Measurements from ENCODE around the gene PTMA. TPM values are rescaled to one million over a fixed set of nuclear protein-coding genes. Genes with fewer than 3 reads are reported as not detected.

The PTMA gene
- total RNA-seq, 1 donor from 2014 or later, result 2,102 TPM

- H3K27me3 Mint-ChIP-seq (ENCODE audit: insufficient read depth, low read depth), result peaks cover 20% of the 10 kb centered on the region
- H3K4me3 Mint-ChIP-seq, result no peak overlapping the region
- H3K36me3 Mint-ChIP-seq, result no peaks in the 10 kb centered on the region
- peaks cover 43% of the 10 kb centered on the region for H3F3A ChIP-seq (ENCODE audit: low read depth)
- peak; percentile 2 for DNase-seq (ENCODE audit: low spot score)
- H3K4me2 ChIP-seq, result no peak overlapping the region
- H3K36me3 ChIP-seq, result no peaks in the 10 kb centered on the region
- H3K79me2 ChIP-seq (ENCODE audit: low read depth), result peaks cover 17% of the 10 kb centered on the region
- TF ChIP-seq EZH2 (IDR thresholded peaks at IDR 0.05) (no peak), EZH2phosphoT487 (IDR thresholded peaks at IDR 0.05) (no peak), CTCF (IDR thresholded peaks at IDR 0.05) (no peak)
- no peak overlapping the region for H3K27ac ChIP-seq
- H3K27me3 ChIP-seq, result no peaks in the 10 kb centered on the region
- H3K9ac ChIP-seq, result no peak overlapping the region
- peaks cover 32% of the 10 kb centered on the region for H3K4me1 ChIP-seq
- H2AFZ ChIP-seq (replicated peaks), result no peak overlapping the region
- H3K4me1 Mint-ChIP-seq, result peaks cover 51% of the 10 kb centered on the region
- no peaks in the 10 kb centered on the region for H3K9me3 ChIP-seq (ENCODE audit: low read depth)
- no peak overlapping the region for H3K4me3 ChIP-seq
- no peaks in the 10 kb centered on the region for H4K20me1 ChIP-seq (ENCODE audit: low read depth)
- H3K27ac Mint-ChIP-seq, result peak overlapping the region; percentile 79
- no peaks in the 10 kb centered on the region for H3K9me3 Mint-ChIP-seq
Observed at GRCh38 chr2:231684314-231685223, 23.8 kb upstream of the PTMA start.

- Mint-ChIP-seq H3K27ac (peak overlapping the region; percentile 79), H3K9me3 (no peaks in the 10 kb centered on the region), H3K4me1 (peaks cover 49% of the 10 kb centered on the region), H3K4me3 (peak overlapping the region; percentile 42), H3K36me3 (no peaks in the 10 kb centered on the region), H3K27me3 (ENCODE audit: insufficient read depth, low read depth) (peaks cover 17% of the 10 kb centered on the region)
- peak; percentile 62 for DNase-seq (ENCODE audit: low spot score)
- Histone ChIP-seq H3K4me2 (peak overlapping the region; percentile 25), H3K79me2 (ENCODE audit: low read depth) (peaks cover 17% of the 10 kb centered on the region), H3K27ac (no peak overlapping the region), H3K9ac (no peak overlapping the region), H3K4me1 (peaks cover 28% of the 10 kb centered on the region), H3K4me3 (no peak overlapping the region), H3K36me3 (no peaks in the 10 kb centered on the region), H3K27me3 (no peaks in the 10 kb centered on the region), H2AFZ (replicated peaks) (no peak overlapping the region), H3K9me3 (ENCODE audit: low read depth) (no peaks in the 10 kb centered on the region), H3F3A (ENCODE audit: low read depth) (peaks cover 33% of the 10 kb centered on the region), H4K20me1 (ENCODE audit: low read depth) (no peaks in the 10 kb centered on the region)
- TF ChIP-seq CTCF (IDR thresholded peaks at IDR 0.05) (peak; percentile 48), EZH2phosphoT487 (IDR thresholded peaks at IDR 0.05) (no peak)
Observed at GRCh38 chr2:231685349-231686191, 22.8 kb upstream of the PTMA start.

GRCh38 chr2:231686192-231687100 is 21.9 kb upstream of the PTMA start:
- Histone ChIP-seq H3K9me3 (ENCODE audit: low read depth) (no peaks in the 10 kb centered on the region), H4K20me1 (ENCODE audit: low read depth) (no peaks in the 10 kb centered on the region), H2AFZ (replicated peaks) (peak overlapping the region; percentile 68), H3K27ac (no peak overlapping the region), H3K4me2 (peak overlapping the region; percentile 78), H3K4me3 (peak overlapping the region; percentile 40), H3F3A (ENCODE audit: low read depth) (peaks cover 31% of the 10 kb centered on the region), H3K36me3 (no peaks in the 10 kb centered on the region), H3K79me2 (ENCODE audit: low read depth) (peaks cover 14% of the 10 kb centered on the region), H3K9ac (no peak overlapping the region), H3K4me1 (peaks cover 31% of the 10 kb centered on the region), H3K27me3 (no peaks in the 10 kb centered on the region)
- DNase-seq (ENCODE audit: low spot score), result peak; percentile 6
- TF ChIP-seq EZH2 (IDR thresholded peaks at IDR 0.05), result no peak
- TF ChIP-seq CTCF (IDR thresholded peaks at IDR 0.05), result no peak
- TF ChIP-seq EZH2phosphoT487 (IDR thresholded peaks at IDR 0.05), result no peak
- Mint-ChIP-seq H3K4me3 (peak overlapping the region; percentile 70), H3K27ac (peak overlapping the region; percentile 86), H3K27me3 (ENCODE audit: insufficient read depth, low read depth) (peaks cover 16% of the 10 kb centered on the region), H3K9me3 (no peaks in the 10 kb centered on the region), H3K36me3 (no peaks in the 10 kb centered on the region), H3K4me1 (peaks cover 53% of the 10 kb centered on the region)
